IPS-NIHi7 (cell line): Measurements from ENCODE around the gene HHAT.

ENCODE experiments used
- DNase-seq: peaks from one replicate; pipeline ENCODE4 v3.0.0; 2012; ENCODE audit warnings: mixed read lengths; ENCODE audit errors: extremely low spot score

Gene HHAT

DNA sequence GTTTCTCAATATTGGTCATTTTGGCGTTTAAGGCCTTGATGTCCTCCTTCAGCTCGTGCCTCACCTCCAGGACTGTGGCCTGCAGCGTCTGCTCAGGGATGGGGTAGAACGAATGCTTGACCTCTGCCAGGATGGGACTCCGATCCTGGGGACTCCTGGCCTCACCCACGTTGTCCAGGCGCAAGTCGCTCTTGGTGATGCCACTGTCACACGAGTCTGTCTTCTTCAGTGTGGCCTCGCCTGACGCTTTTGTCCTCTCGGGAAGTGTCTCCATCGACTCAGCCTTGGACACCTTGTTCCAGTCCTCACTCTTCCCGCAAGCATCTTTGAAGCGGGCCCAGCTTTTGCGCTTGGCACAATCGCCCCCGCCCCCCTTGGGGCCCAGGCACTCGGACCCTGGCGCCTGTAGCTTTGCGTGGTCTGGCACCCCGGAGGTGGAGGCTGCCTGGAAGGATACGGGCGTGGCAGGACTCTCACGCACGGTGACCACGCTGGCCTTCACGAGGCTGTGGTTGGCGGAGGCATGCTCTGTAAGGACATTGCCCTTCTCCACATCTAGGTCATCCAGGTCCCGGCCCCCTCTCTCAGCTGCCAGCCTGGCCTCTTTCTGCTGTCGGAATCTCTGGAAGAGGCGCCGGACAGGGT lies 354.8 kb downstream of the HHAT start:
- DNase-seq = no peak

GRCh38 chr1:210684466-210685294 lies 356.0 kb downstream of the HHAT start:
- DNase-seq = no peak

- DNase-seq = no peak
Observed at GRCh38 chr1:210685295-210685650, 356.6 kb downstream of the HHAT start.

DNA sequence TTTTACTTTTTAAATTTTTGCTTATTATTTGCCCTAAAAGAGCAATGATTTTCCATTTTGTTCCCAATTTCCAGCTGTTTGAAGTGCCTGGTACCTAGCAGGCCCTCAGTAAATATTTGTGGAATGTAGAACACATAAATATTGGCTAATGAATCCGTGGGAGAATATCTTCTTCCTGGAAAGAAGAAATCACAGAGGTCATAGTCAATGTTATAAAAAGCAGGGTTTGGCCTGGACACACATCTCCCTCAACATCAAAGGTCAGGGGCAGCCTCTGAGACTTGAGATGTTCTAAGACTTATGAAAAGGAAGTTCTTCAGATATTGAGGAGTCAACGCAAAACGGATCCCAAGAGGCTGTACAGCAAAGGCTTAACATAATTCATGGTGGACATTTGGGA lies 358.1 kb downstream of the HHAT start:
- DNase-seq = no peak

DNA sequence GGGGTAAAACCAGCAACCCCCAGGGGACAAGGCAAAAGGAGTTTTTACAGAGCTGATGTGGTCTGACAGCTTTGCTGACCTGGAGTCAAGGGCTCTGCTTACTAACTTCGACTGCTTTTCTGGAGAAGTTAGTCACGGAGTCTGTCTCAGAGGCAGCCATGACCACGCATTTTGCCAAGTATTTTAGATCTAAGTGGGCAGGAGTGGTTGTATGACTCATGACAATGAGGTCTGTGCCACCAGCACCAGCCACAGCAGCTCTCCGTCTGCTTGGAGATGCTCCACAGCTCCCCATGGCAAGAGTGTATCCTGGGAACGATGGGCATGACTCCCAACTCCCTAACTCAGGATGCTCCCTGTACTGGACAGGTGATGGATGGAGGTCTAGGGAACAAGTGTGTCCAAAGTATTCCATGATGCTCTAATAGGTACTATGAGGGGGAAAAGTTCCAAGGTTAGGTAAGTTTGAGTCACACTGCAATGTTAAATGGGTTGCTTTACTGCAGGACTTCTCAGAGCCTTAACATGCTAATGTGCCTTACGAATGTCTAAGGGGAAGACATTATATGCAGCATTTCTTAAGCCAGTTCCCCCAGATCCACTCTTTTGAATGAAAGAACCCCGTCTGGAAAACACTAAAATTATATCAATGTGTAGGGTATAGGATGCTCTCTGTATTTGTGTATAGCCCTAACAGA lies 359.0 kb downstream of the HHAT start:
- DNase-seq = no peak

DNA sequence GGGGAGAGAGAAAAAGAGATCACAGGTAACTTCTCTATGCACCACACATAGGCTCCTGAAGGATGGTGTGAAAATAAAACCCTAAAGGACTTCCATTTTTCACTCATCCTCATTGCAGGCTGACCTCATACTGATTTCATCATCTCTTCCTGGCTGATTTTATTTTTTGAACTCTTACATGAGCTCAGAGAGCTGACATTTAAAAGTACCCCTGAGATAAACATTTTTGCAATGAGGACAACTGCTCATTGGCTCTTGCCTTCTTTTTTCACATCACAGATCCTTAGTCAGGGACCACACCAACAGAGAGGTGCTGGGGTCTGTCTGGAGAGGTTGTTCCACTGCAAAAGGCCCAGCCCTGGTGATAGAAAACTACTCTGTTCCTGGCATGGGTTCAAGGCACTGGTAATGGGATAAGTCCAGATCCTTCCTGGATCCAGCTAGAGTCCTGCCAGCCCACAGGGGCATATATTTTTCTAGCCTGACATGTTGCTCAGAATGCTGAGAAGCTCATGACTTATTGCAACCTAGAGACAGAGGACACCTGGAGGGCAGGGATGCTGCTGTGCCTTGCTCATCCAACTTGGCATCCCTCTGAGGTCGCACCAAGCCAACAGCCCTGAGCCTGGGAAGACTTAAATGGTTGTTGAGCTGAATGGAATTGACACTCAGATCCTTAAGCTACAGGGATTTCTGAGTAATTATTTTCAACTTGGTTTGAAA lies 360.0 kb downstream of the HHAT start:
- no peak for DNase-seq

- no peak for DNase-seq
Observed at GRCh38 chr1:210689826-210690225, 361.1 kb downstream of the HHAT start.

DNA sequence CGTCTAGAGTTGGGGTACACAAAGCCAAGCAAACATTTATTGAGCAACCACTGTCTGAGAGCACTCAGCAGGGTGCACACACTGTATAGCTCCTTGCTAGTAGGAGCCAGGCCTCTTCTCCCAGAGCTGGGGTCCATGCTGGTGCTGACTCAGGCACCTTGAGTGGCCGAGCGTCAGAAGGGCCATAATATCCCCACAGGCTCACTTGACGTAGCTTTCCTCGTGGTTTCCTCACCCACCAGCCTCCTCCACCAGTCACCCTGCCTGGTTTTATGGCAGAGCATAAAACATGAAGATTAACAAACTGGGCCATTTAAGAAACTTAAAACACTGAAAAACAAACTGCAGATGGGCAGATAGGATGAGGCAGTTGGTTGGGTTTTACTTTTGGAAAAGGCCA lies 361.5 kb downstream of the HHAT start:
- no peak for DNase-seq

DNA sequence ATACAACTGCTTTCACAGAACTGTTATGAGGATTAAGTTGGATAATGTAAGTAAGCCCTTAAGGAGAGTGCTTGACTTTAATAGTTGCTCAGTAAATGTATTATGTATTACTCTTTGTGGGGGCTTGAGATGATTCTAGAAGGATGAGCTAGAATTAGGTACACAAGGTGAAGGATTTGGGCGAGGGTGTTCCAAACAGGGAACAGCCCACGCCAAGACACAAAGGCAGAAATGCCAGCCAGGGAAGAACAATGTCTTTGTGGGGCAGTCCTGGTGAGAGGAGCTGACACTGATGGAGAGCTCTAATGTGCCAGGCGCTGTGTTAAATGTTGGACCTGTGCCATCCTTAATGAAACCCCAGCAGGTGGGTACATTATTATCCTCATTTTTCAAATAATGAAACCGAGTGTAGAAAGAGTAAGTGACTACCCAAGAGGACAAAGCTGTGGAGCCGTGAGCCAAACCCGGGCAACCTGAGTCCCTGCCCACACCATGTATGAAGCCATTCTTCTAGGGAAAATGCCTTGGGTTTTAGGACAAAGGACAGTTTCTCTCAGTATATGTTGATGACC lies 362.4 kb downstream of the HHAT start:
- DNase-seq = no peak

- no peak for DNase-seq
Observed at GRCh38 chr1:210692796-210693195, 364.1 kb downstream of the HHAT start.

DNA sequence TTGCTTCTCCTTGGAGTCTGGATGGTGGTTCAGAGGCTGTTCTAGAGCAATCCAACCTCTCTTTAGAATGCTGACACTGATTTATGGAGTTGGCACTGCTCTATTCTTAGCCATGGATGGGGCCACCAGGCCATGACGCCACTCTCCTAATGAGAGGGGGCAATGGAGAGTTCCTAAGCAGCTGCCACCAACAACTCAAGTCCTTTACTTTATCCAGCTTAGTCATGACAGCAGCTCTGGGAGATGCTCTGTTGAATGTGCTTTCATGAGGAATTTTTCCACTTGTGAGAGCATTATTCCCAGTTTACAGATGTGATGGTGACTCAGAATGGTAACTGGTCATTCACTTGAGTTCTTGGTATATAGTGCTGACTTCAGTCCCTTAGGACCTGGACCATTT lies 366.3 kb downstream of the HHAT start:
- DNase-seq = no peak

GRCh38 chr1:210696709-210697108 lies 368.0 kb downstream of the HHAT start:
- DNase-seq = no peak

DNA sequence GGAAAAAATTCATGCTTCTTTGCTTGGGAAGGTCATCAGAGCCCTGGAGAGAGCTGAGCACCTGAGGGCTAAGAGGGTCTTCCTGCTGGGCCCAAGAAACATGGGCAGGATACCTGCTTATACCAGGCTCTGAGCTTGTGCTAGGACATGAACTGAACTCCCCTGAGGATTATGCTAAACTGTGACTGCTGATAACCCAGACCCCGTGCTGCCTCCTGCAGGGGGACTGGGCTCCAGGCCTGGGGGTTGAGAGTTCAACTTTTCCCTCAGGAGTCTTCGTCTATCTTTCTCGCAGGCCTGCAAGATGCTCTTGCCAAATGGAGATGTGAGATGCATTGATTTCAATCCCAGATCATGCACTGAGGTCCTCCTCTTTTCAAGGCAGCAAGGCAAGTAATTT lies 368.5 kb downstream of the HHAT start:
- DNase-seq = peak; percentile 41

- DNase-seq = no peak
Observed at GRCh38 chr1:210698661-210699060, 370.0 kb downstream of the HHAT start.

- DNase-seq = no peak
Observed at GRCh38 chr1:210700083-210700482, 371.4 kb downstream of the HHAT start.

DNA sequence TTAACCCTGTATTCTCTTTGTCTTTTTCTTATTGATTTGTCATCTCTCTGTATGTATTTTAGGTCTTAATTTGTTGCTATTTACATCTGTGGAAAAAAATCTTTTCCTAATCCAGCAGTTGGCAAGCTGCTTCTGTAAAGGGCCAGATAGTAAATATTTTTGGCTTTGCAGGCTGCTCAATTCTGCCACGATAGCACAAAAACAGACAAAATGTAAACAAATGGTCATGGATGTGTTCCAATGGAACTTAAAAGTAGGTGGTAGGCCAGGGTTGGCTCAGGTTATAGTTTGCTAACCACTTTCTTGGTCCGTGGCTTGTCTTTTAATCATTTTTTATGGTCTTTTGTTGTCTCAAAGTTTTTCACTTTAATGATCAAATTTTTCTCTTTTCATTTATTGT lies 371.8 kb downstream of the HHAT start:
- no peak for DNase-seq

- no peak for DNase-seq
Observed at GRCh38 chr1:210702506-210702905, 373.8 kb downstream of the HHAT start.

- DNase-seq = no peak
Observed at GRCh38 chr1:210703593-210703992, 374.9 kb downstream of the HHAT start.

DNA sequence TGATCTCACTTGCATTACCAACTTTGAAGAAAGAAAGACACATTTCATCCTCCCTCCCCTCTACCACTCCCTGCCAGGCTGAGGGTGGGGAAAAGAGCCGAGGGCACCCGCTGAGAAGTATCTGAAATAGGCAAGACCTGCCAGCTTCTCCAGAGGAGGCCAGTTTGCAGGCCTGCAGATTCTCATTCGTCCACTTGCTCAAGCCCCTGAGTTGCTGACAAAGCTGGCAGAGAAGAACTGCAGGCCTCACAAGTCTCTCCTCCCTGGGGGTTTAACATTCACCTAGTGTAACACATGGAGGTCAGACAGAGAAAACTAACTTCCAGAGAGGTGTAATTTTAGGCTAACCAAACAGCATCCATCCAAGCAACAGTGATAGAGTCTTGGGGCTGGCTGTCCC lies 376.4 kb downstream of the HHAT start:
- DNase-seq = no peak

GRCh38 chr1:210706246-210706645 lies 377.5 kb downstream of the HHAT start:
- DNase-seq = no peak

DNA sequence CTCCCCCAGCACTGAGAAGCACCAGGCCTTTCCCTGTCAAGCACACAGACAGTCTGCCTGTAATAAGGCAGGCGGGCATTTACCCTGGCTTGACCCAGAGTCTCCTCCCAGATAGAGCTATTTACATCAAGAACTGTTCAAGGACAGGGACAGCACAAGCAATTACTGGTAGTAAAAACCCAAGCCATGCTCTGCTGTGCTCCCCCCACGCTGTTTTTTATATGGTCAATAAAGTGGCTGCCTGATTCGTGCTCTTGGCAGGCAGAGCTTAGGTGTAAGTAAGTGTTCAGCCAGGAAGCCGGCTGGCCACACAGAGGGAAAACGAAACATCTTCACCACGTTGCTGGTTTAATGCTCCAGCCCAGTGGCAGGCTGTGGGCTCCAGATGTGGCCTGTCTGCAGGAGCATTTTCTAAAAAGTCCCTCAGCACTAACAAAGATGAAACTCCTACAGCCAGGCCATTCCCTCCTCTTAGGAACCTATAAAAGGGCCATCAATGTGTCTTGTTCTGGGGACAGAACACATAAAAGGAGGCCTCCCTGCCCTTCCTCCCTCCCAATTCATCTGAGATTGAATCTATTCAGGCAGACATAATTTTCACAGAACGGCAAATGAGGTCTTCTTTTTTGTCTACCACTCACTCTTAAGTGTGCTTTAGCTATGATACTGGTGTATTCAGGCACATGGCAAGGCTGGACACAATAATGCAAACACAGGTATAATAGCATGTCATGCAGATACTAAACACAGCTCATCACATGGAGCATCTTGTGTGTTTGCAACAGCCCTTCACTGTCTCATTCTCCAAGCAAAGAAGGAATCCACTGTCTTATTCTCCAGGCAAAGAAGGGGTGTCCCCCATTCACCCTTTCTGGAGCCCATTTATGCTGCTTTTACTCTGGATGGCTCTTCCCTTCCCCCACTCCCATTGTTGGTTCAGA lies 378.9 kb downstream of the HHAT start:
- DNase-seq = no peak
